Left cardiac atrium (tissue), 4 donors: Measurements from ENCODE around the gene TRIM2. TPM values are rescaled to one million over a fixed set of nuclear protein-coding genes. Genes with fewer than 3 reads are reported as not detected.
A peak's percentile ranks its signal among the peaks of the same experiment; 100 is the strongest.

Experiments
- ATAC-seq, 2 donors: fragments of 200-7000 bp; cut with Tn5 transposase; one replicate each; pipeline ENCODE4 v1.9.1; 2020; ENCODE audit warnings: mild to moderate bottlenecking in 2 of 2, moderate library complexity in 2 of 2
- DNase-seq: peaks from one replicate; pipeline ENCODE4 v3.0.0-alpha.2; 2020
- intact Hi-C, 2 donors: fragments of 100-400 bp; cut with DNase I; formaldehyde crosslinking; loops; one replicate each; pipeline versions ENCODE4 v1.14.1 to v1.15.1; 2022 to 2023
- total RNA-seq, 2 donors: library from RNA; stranded (reverse); fragmentation: NEBNext Ultra II Directional; extraction: Animal tissue kit (Norgen Biotek cat#: 25700); gene quantifications; one replicate each; pipeline ENCODE4 v1.2.1, GENCODE V29; 2021
- donor health status: DM: no; HTN: yes; CAD: no.
- donor health status: DM: no; HTN: yes; CAD: no; lungs with severe emphysema.
- donor health status: DM: yes; HTN: yes; CAD: no.
- donor health status: Dilated cardiomyopathy.

TRIM2 gene
- total RNA-seq, 2 donors from 2014 or later = 19.8 to 22.6 TPM

GRCh38 chr4:153217440-153217839 lies 13.2 kb downstream of the TRIM2 start:
- intact Hi-C loops = no loop called here
- ATAC-seq = no peak
- DNase-seq = no peak

GRCh38 chr4:153218961-153219360 lies 14.7 kb downstream of the TRIM2 start:
- ATAC-seq = no peak
- DNase-seq = no peak
- intact Hi-C loops = no loop called here

- intact Hi-C loops = no loop called here
- no peak for DNase-seq
- ATAC-seq = no peak
Observed at GRCh38 chr4:153220682-153221395, 16.6 kb downstream of the TRIM2 start.

GRCh38 chr4:153221783-153222706 lies 17.8 kb downstream of the TRIM2 start:
- DNase-seq (peak; percentile 67), ATAC-seq (peak; percentile 58 to 85)
- intact Hi-C loops = no loop called here

- ATAC-seq (peak; percentile 88 to 92), DNase-seq (peak; percentile 62)
- intact Hi-C loops = no loop called here
Observed at GRCh38 chr4:153222707-153223426, 18.6 kb downstream of the TRIM2 start.

GRCh38 chr4:153223427-153223801 lies 19.2 kb downstream of the TRIM2 start:
- DNase-seq (no peak), ATAC-seq (peak; percentile 11 to 51)
- intact Hi-C loops = no loop called here

GRCh38 chr4:153223930-153224329 lies 19.7 kb downstream of the TRIM2 start:
- peak in 1 of 2 donors; percentile 48 for ATAC-seq
- DNase-seq = no peak
- intact Hi-C loops = no loop called here

GRCh38 chr4:153224474-153224873 lies 20.2 kb downstream of the TRIM2 start:
- no peak for DNase-seq
- intact Hi-C loops = no loop called here

GRCh38 chr4:153227469-153228075 lies 23.3 kb downstream of the TRIM2 start:
- DNase-seq (no peak), ATAC-seq (no peak)
- intact Hi-C loops = no loop called here

More at GRCh38 chr4:153224474-153224873, 20.2 kb downstream of the TRIM2 start:
- ATAC-seq = no peak

GRCh38 chr4:153228512-153229140 lies 24.4 kb downstream of the TRIM2 start:
- DNase-seq (no peak), ATAC-seq (no peak)
- intact Hi-C loops = no loop called here

- ATAC-seq (no peak), DNase-seq (no peak)
- intact Hi-C loops = no loop called here
Observed at GRCh38 chr4:153229545-153229944, 25.3 kb downstream of the TRIM2 start.

GRCh38 chr4:153232768-153233167 lies 28.5 kb downstream of the TRIM2 start:
- intact Hi-C loops = no loop called here
- ATAC-seq (peak; percentile 78 to 92), DNase-seq (peak; percentile 42)

- intact Hi-C loops = no loop called here
- DNase-seq (no peak), ATAC-seq (peak in 1 of 2 donors; percentile 77)
Observed at GRCh38 chr4:153233761-153234371, 29.6 kb downstream of the TRIM2 start.

GRCh38 chr4:153234885-153235284 lies 30.6 kb downstream of the TRIM2 start:
- ATAC-seq = no peak
- intact Hi-C loops = no loop called here
- no peak for DNase-seq

- no peak for ATAC-seq
- intact Hi-C loops = no loop called here
- no peak for DNase-seq
Observed at GRCh38 chr4:153238135-153238919, 34.1 kb downstream of the TRIM2 start.

GRCh38 chr4:153239409-153239808 lies 35.2 kb downstream of the TRIM2 start:
- intact Hi-C loops = no loop called here

GRCh38 chr4:153241295-153241694 lies 37.1 kb downstream of the TRIM2 start:
- no peak for ATAC-seq
- intact Hi-C loops = no loop called here

More at GRCh38 chr4:153239409-153239808, 35.2 kb downstream of the TRIM2 start:
- ATAC-seq (no peak), DNase-seq (no peak)

More at GRCh38 chr4:153241295-153241694, 37.1 kb downstream of the TRIM2 start:
- DNase-seq = no peak
